Neural cell (in vitro differentiated cells): ENCODE measurements around the gene KCNK17.

ENCODE experiments used
- EP300 ChIP-seq: fragments of 450-650 bp; conservative IDR thresholded peaks from 2 replicates; pipeline ENCODE4 v1.6.1; 2014; ENCODE audit warnings: antibody characterized with exemption, mild to moderate bottlenecking, moderate library complexity; ENCODE audit not compliant: poor library complexity, severe bottlenecking
- EZH2 ChIP-seq: fragments of 200-600, 300-800 bp; shearing (Covaris generic), sonication (generic); IDR thresholded peaks from 2 replicates; pipeline ENCODE4 v1.6.1; 2014; ENCODE audit warnings: antibody characterized with exemption, low read length, borderline replicate concordance, mild to moderate bottlenecking; ENCODE audit not compliant: insufficient read depth, poor library complexity, severe bottlenecking
- TAF1 ChIP-seq: IDR thresholded peaks from 2 replicates; pipeline ENCODE4 v1.6.1; 2012; ENCODE audit warnings: low read depth
- TF ChIP-seq, protein P1 (sequence below): fragments of 450-650 bp; IDR thresholded peaks from 2 replicates; pipeline ENCODE4 v1.5.1; 2014; ENCODE audit warnings: antibody characterized with exemption, mild to moderate bottlenecking, moderate library complexity; ENCODE audit not compliant: poor library complexity, severe bottlenecking
- TF ChIP-seq, protein P2 (sequence below): IDR thresholded peaks from 2 replicates; pipeline ENCODE4 v1.6.1; 2012; ENCODE audit warnings: borderline replicate concordance

DNA sequence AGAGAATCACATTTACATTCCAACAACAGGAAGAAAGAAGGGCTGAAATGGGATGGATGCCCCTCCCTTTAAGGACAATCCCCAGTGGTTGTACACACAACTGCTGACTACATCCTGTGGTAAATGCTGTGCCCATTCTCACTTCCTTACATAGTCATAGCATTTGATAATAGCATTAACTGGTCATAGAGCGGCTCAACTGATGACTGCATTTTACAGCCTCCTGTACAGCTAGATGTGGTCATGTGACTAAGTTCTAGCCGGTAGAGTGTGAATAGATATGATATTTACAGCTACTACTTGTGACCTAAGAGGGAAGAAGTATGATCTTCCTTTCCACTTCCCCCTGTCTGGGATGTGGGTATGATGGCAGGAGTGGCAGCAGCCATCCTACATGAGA is 24.7 kb downstream of the KCNK17 start:
- no peak for TF ChIP-seq TAF1
- TF ChIP-seq, protein P1, sequence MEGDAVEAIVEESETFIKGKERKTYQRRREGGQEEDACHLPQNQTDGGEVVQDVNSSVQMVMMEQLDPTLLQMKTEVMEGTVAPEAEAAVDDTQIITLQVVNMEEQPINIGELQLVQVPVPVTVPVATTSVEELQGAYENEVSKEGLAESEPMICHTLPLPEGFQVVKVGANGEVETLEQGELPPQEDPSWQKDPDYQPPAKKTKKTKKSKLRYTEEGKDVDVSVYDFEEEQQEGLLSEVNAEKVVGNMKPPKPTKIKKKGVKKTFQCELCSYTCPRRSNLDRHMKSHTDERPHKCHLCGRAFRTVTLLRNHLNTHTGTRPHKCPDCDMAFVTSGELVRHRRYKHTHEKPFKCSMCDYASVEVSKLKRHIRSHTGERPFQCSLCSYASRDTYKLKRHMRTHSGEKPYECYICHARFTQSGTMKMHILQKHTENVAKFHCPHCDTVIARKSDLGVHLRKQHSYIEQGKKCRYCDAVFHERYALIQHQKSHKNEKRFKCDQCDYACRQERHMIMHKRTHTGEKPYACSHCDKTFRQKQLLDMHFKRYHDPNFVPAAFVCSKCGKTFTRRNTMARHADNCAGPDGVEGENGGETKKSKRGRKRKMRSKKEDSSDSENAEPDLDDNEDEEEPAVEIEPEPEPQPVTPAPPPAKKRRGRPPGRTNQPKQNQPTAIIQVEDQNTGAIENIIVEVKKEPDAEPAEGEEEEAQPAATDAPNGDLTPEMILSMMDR: no peak
- TF ChIP-seq EP300: no peak
- no peak for TF ChIP-seq EZH2
- TF ChIP-seq, protein P2, sequence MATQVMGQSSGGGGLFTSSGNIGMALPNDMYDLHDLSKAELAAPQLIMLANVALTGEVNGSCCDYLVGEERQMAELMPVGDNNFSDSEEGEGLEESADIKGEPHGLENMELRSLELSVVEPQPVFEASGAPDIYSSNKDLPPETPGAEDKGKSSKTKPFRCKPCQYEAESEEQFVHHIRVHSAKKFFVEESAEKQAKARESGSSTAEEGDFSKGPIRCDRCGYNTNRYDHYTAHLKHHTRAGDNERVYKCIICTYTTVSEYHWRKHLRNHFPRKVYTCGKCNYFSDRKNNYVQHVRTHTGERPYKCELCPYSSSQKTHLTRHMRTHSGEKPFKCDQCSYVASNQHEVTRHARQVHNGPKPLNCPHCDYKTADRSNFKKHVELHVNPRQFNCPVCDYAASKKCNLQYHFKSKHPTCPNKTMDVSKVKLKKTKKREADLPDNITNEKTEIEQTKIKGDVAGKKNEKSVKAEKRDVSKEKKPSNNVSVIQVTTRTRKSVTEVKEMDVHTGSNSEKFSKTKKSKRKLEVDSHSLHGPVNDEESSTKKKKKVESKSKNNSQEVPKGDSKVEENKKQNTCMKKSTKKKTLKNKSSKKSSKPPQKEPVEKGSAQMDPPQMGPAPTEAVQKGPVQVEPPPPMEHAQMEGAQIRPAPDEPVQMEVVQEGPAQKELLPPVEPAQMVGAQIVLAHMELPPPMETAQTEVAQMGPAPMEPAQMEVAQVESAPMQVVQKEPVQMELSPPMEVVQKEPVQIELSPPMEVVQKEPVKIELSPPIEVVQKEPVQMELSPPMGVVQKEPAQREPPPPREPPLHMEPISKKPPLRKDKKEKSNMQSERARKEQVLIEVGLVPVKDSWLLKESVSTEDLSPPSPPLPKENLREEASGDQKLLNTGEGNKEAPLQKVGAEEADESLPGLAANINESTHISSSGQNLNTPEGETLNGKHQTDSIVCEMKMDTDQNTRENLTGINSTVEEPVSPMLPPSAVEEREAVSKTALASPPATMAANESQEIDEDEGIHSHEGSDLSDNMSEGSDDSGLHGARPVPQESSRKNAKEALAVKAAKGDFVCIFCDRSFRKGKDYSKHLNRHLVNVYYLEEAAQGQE: no peak
